Gastroesophageal sphincter (tissue), 3 donors: ENCODE data around the gene CHSY1.

ENCODE experiments used
- EP300 ChIP-seq: sonication (generic); formaldehyde crosslinking; IDR thresholded peaks from one replicate; pipeline ENCODE4 v1.6.1; 2017; ENCODE audit warnings: antibody characterized with exemption, mild to moderate bottlenecking
- POLR2A ChIP-seq, 2 donors: fragments of 450-650 bp; IDR thresholded peaks; one replicate each; pipeline ENCODE4 v1.6.1; 2017; ENCODE audit warnings: antibody characterized with exemption in 2 of 2, mild to moderate bottlenecking in 2 of 2, moderate library complexity in 1 of 2
- POLR2AphosphoS5 ChIP-seq: sonication (generic); formaldehyde crosslinking; IDR thresholded peaks from one replicate; pipeline ENCODE4 v1.6.1; 2017; ENCODE audit warnings: antibody characterized with exemption
- TF ChIP-seq, protein P1 (sequence below), 4 experiments: fragments of 200-600 bp in 2 of 4; fragments of 450-650 bp in 2 of 4; sonication (generic) in 1 of 4; IDR thresholded peaks; one replicate each; pipeline ENCODE4 v1.5.1; 2017 to 2019; ENCODE audit warnings: antibody characterized with exemption in 4 of 4, mild to moderate bottlenecking in 2 of 4, moderate library complexity in 2 of 4

DNA sequence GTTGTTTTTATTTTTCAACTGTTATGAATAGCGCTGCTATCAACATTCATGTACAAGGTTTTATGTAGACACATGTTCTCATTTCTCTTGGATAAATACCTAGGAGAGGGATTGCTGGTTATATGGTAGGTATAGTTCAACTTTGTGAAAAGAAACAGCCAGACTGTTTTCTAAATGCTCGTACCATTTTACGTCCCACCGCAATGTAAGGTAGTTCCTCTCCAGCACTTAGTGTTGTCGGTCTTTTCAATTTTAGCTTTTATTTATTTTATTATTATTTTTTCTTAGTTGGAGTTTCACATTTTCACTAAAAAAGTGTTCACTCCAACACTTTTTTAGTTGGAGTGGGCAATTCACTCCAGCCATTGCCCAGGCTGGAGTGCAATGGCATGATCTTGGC is 117.1 kb downstream of the CHSY1 start:
- TF ChIP-seq, protein P1, sequence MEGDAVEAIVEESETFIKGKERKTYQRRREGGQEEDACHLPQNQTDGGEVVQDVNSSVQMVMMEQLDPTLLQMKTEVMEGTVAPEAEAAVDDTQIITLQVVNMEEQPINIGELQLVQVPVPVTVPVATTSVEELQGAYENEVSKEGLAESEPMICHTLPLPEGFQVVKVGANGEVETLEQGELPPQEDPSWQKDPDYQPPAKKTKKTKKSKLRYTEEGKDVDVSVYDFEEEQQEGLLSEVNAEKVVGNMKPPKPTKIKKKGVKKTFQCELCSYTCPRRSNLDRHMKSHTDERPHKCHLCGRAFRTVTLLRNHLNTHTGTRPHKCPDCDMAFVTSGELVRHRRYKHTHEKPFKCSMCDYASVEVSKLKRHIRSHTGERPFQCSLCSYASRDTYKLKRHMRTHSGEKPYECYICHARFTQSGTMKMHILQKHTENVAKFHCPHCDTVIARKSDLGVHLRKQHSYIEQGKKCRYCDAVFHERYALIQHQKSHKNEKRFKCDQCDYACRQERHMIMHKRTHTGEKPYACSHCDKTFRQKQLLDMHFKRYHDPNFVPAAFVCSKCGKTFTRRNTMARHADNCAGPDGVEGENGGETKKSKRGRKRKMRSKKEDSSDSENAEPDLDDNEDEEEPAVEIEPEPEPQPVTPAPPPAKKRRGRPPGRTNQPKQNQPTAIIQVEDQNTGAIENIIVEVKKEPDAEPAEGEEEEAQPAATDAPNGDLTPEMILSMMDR (IDR thresholded peaks at IDR 0.05), result no peak
- TF ChIP-seq POLR2A (IDR thresholded peaks at IDR 0.05) (no peak), POLR2AphosphoS5 (no peak), EP300 (no peak)
